OCI-LY7 (cell line): ENCODE measurements around the gene DRGX.

Source experiments
- EZH2phosphoT487 ChIP-seq: fragments of 200-600 bp; sonication (generic); IDR thresholded peaks from 2 replicates; pipeline ENCODE4 v1.6.1; 2018; ENCODE audit warnings: low read depth, borderline replicate concordance, mild to moderate bottlenecking, mixed run types, antibody characterized with exemption, low read length, moderate library complexity, mixed read lengths
- TF ChIP-seq, protein P1 (sequence below): fragments of 200-600 bp; sonication (generic); conservative IDR thresholded peaks from 2 replicates; pipeline ENCODE4 v1.5.1; 2014; ENCODE audit warnings: mild to moderate bottlenecking, antibody characterized with exemption, low read length, moderate library complexity, mixed read lengths

DNA sequence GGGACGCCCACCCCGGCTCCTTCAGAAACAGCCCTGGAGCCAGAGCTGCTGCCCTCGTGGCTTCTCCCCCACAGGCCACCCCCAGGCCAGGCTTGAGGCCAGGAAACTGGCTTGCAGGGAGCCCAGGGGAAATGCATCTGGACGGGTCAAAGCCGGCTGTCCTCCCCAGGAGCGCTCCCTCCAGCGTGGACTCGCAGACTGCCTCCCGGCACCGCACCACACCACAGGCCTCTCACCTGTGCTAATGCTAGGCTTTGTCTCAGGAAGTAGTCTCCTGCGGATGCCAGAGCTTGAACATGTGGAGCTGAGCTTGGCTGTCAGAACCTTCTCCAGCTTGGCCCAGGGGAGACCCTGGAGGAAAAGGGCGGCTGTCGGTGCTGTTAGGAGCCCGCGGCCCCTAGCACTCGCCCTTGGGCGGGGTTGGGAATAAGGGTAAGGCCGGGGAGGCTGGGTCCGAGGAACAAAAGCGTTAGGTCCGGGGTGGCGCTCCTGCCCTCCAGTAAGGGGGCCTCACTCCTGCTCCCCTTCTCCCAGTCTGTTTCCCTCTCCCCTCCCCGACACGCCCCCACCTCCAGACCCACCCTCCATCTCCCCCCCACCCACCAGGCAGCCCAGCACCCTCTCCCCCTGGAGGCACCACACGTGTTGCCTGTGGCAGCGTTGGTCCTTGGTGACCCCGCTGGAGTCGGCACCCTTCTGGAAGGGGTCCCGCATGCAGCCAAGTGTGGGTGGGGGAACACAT, 21.6 kb upstream of the DRGX start:
- TF ChIP-seq, protein P1, sequence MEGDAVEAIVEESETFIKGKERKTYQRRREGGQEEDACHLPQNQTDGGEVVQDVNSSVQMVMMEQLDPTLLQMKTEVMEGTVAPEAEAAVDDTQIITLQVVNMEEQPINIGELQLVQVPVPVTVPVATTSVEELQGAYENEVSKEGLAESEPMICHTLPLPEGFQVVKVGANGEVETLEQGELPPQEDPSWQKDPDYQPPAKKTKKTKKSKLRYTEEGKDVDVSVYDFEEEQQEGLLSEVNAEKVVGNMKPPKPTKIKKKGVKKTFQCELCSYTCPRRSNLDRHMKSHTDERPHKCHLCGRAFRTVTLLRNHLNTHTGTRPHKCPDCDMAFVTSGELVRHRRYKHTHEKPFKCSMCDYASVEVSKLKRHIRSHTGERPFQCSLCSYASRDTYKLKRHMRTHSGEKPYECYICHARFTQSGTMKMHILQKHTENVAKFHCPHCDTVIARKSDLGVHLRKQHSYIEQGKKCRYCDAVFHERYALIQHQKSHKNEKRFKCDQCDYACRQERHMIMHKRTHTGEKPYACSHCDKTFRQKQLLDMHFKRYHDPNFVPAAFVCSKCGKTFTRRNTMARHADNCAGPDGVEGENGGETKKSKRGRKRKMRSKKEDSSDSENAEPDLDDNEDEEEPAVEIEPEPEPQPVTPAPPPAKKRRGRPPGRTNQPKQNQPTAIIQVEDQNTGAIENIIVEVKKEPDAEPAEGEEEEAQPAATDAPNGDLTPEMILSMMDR = no peak
- TF ChIP-seq EZH2phosphoT487 = no peak
